DND-41 (cell line): ENCODE data around the gene MED22.

Experiments
- ATAC-seq: fragments of 200-7000 bp; cut with Tn5 transposase; 3 replicates; pipeline ENCODE4 v1.9.1; 2021; ENCODE audit warnings: low read depth; ENCODE audit not compliant: insufficient read depth
- DNase-seq: peaks from one replicate; pipeline ENCODE4 v3.0.0-alpha.2; 2020
- H2AFZ ChIP-seq: 2 replicates; pipeline ENCODE4 v1.6.0; 2012; ENCODE audit warnings: low read depth, low read length
- H3K27ac ChIP-seq: 2 replicates; pipeline ENCODE4 v1.5.1; 2012; ENCODE audit warnings: low read length, inconsistent platforms
- H3K27me3 ChIP-seq: fragments of 200-600 bp; sonication (generic); 2 replicates; pipeline ENCODE4 v1.6.0; 2012; ENCODE audit warnings: low read length, mild to moderate bottlenecking, inconsistent platforms; ENCODE audit not compliant: insufficient read depth, poor library complexity
- H3K36me3 ChIP-seq: 2 replicates; pipeline ENCODE4 v1.5.1; 2012; ENCODE audit warnings: low read length, inconsistent platforms; ENCODE audit not compliant: insufficient read depth
- H3K4me1 ChIP-seq: 2 replicates; pipeline ENCODE4 v1.5.1; 2012; ENCODE audit warnings: mild to moderate bottlenecking, low read length; ENCODE audit not compliant: insufficient read depth
- H3K4me2 ChIP-seq: 2 replicates; pipeline ENCODE4 v1.6.0; 2012; ENCODE audit warnings: mild to moderate bottlenecking, moderate library complexity, low read length, inconsistent platforms; ENCODE audit not compliant: insufficient read depth
- H3K4me3 ChIP-seq, 2 experiments: fragments of 200-600 bp in 1 of 2; shearing (Covaris generic) in 1 of 2; 2 replicates each; pipeline ENCODE4 v1.5.1; 2012 to 2016; ENCODE audit warnings: inconsistent platforms in 2 of 2, low read length in 2 of 2, mild to moderate bottlenecking in 2 of 2, low read depth in 1 of 2, moderate library complexity in 1 of 2
- H3K79me2 ChIP-seq: 2 replicates; pipeline ENCODE4 v1.6.0; 2012; ENCODE audit warnings: low read length, inconsistent platforms; ENCODE audit not compliant: insufficient read depth
- H3K9ac ChIP-seq: 2 replicates; pipeline ENCODE4 v1.6.0; 2012; ENCODE audit warnings: low read depth, mild to moderate bottlenecking, inconsistent platforms, low read length, moderate library complexity
- H3K9me3 ChIP-seq: 2 replicates; pipeline ENCODE4 v1.5.1; 2012; ENCODE audit warnings: low read length, moderate library complexity, mild to moderate bottlenecking, inconsistent platforms; ENCODE audit not compliant: insufficient read depth, severe bottlenecking
- H4K20me1 ChIP-seq: 2 replicates; pipeline ENCODE4 v1.6.0; 2012; ENCODE audit warnings: low read length; ENCODE audit not compliant: insufficient read depth
- EZH2 ChIP-seq: IDR thresholded peaks from 3 replicates; pipeline ENCODE4 v1.6.1; 2012; ENCODE audit warnings: borderline replicate concordance, low read depth, mild to moderate bottlenecking, moderate library complexity, low read length, inconsistent platforms; ENCODE audit not compliant: severe bottlenecking
- TF ChIP-seq, protein P1 (sequence below): IDR thresholded peaks from 2 replicates; pipeline ENCODE4 v1.5.1; 2012; ENCODE audit warnings: borderline replicate concordance, low read length, moderate library complexity, mild to moderate bottlenecking; ENCODE audit not compliant: poor library complexity, severe bottlenecking; ENCODE audit errors: extremely low read depth

Gene MED22

DNA sequence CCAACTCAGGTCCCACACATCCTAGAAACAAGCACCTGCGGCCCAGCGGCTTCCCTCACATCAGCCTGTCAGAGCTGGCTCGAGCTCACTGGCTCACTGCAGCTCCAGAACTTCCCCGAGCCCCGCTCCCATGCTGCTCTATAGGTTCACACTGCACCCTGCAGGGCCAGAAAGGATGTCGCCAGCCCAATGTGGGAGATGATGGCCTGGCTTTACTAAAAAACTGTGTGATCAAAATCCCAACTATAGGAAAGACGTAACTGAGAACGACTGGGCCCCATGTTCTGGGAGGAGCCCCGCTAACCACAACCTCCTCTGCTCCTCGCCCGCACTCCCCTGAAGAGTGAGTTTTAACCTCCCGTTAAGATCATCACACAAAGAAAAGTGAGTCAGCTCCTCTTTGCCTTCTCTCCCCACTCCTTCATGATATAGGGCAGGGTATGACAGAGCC lies 23.4 kb upstream of the MED22 start:
- DNase-seq (peak; percentile 35), ATAC-seq (peak; percentile 23)
- H3K27me3 ChIP-seq = no peaks in the 10 kb centered on the region
- H4K20me1 ChIP-seq = peaks cover 83% of the 10 kb centered on the region
- peaks cover 96% of the 10 kb centered on the region for H3K79me2 ChIP-seq
- H3K4me2 ChIP-seq = peak overlapping the region; percentile 27; the same call in 1 of the 2 replicates
- no peak overlapping the region for H3K4me3 ChIP-seq
- peaks cover 64% of the 10 kb centered on the region for H3K36me3 ChIP-seq
- H3K27ac ChIP-seq = no peak overlapping the region
- peaks cover 30% of the 10 kb centered on the region for H3K4me1 ChIP-seq
- H3K9me3 ChIP-seq = no peaks in the 10 kb centered on the region
- no peak overlapping the region for H3K9ac ChIP-seq
- no peak overlapping the region for H2AFZ ChIP-seq
- no peak for TF ChIP-seq EZH2
- TF ChIP-seq, protein P1, sequence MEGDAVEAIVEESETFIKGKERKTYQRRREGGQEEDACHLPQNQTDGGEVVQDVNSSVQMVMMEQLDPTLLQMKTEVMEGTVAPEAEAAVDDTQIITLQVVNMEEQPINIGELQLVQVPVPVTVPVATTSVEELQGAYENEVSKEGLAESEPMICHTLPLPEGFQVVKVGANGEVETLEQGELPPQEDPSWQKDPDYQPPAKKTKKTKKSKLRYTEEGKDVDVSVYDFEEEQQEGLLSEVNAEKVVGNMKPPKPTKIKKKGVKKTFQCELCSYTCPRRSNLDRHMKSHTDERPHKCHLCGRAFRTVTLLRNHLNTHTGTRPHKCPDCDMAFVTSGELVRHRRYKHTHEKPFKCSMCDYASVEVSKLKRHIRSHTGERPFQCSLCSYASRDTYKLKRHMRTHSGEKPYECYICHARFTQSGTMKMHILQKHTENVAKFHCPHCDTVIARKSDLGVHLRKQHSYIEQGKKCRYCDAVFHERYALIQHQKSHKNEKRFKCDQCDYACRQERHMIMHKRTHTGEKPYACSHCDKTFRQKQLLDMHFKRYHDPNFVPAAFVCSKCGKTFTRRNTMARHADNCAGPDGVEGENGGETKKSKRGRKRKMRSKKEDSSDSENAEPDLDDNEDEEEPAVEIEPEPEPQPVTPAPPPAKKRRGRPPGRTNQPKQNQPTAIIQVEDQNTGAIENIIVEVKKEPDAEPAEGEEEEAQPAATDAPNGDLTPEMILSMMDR = no peak

DNA sequence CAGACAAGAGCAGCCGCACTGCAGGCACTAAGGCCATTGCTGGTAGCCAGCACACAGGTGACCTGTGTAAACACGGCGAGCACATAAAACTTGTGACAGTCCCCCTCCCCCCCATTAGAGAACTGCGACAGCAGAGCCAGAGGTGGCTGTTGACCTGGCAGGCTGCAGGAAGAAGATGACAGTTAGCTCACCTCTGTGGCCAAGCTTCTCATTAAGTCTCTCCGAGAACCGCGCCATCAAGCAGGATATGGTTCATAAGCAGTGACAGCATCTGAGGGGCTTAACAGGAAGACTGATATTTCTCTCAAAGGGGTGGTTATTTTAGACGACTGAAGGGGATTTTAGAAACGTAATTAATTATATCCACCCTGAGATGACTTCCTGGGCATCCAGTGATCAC lies 22.8 kb upstream of the MED22 start:
- Histone ChIP-seq H3K27me3 (no peaks in the 10 kb centered on the region), H3K4me2 (peak overlapping the region; percentile 27; the same call in 1 of the 2 replicates), H3K27ac (no peak overlapping the region), H3K9ac (no peak overlapping the region), H3K9me3 (no peaks in the 10 kb centered on the region), H3K4me3 (no peak overlapping the region), H3K79me2 (peaks cover 99% of the 10 kb centered on the region), H4K20me1 (peaks cover 83% of the 10 kb centered on the region), H2AFZ (no peak overlapping the region), H3K4me1 (peaks cover 28% of the 10 kb centered on the region), H3K36me3 (peaks cover 70% of the 10 kb centered on the region)
- TF ChIP-seq EZH2 = no peak
- TF ChIP-seq, protein P1 = no peak
- DNase-seq = no peak
- 0 out of 3 replicates have a peak, but pooled peaks have one; percentile 18 for ATAC-seq

- Histone ChIP-seq H4K20me1 (peaks cover 83% of the 10 kb centered on the region), H3K9ac (no peak overlapping the region), H3K9me3 (no peaks in the 10 kb centered on the region), H3K27me3 (no peaks in the 10 kb centered on the region), H3K4me2 (no peak overlapping the region), H3K27ac (no peak overlapping the region), H3K4me3 (no peak overlapping the region), H3K36me3 (peaks cover 78% of the 10 kb centered on the region), H3K79me2 (peaks cover 94% of the 10 kb centered on the region), H2AFZ (no peak overlapping the region), H3K4me1 (peaks cover 26% of the 10 kb centered on the region)
- ATAC-seq (no peak), DNase-seq (no peak)
- no peak for TF ChIP-seq EZH2
- TF ChIP-seq, protein P1 = no peak
These were observed 22.0 kb upstream of the MED22 start for GRCh38 chr9:133369933-133370332.

- Histone ChIP-seq H3K27me3 (no peaks in the 10 kb centered on the region), H3K79me2 (peaks cover 89% of the 10 kb centered on the region), H3K4me2 (no peak overlapping the region), H3K9ac (no peak overlapping the region), H3K9me3 (no peaks in the 10 kb centered on the region), H4K20me1 (peaks cover 80% of the 10 kb centered on the region), H3K4me3 (no peak overlapping the region), H3K4me1 (peaks cover 21% of the 10 kb centered on the region), H2AFZ (no peak overlapping the region), H3K36me3 (peaks cover 81% of the 10 kb centered on the region), H3K27ac (no peak overlapping the region)
- ATAC-seq = no peak
- DNase-seq = no peak
- no peak for TF ChIP-seq EZH2
- TF ChIP-seq, protein P1 = no peak
These were observed 21.5 kb upstream of the MED22 start for GRCh38 chr9:133369422-133369821.
